ENCODE measurements around the gene ST6GALNAC3.

- TF ChIP-seq POLR2AphosphoS5 (IDR thresholded peaks at IDR 0.05; ENCODE audit: low read depth, low read length): no peak
- no peak for TF ChIP-seq CTCF (IDR thresholded peaks at IDR 0.05)
- no peak for TF ChIP-seq TCF7L2 (IDR thresholded peaks at IDR 0.05; ENCODE audit: low read depth, low read length)
Observed at GRCh38 chr1:76501136-76501535, 426.6 kb downstream of the ST6GALNAC3 start.
